ENCODE measurements around the gene CTXN3.
"Not testable (repeated sequence)": the region's sequence is repeated elsewhere in the genome, so short reads cannot be mapped to it uniquely, and the experiment has no call there.

Gene CTXN3

GRCh38 chr5:127650649-127651048 lies 1.8 kb downstream of the CTXN3 start:
- no peak for DNase-seq (ENCODE audit: low spot score)

- no peak for DNase-seq (ENCODE audit: low spot score)
Measured at GRCh38 chr5:127652952-127653611, 4.2 kb downstream of the CTXN3 start.

GRCh38 chr5:127656825-127657224 lies 7.9 kb downstream of the CTXN3 start:
- DNase-seq (ENCODE audit: low spot score), result no peak

- DNase-seq (ENCODE audit: low spot score), result no peak
Measured at GRCh38 chr5:127660047-127660733, 11.3 kb downstream of the CTXN3 start.

GRCh38 chr5:127664093-127664492 lies 15.2 kb downstream of the CTXN3 start:
- no peak for DNase-seq (ENCODE audit: low spot score)

GRCh38 chr5:127665641-127666040 lies 16.8 kb downstream of the CTXN3 start:
- no peak for DNase-seq (ENCODE audit: low spot score)

GRCh38 chr5:127666043-127666716 lies 17.3 kb downstream of the CTXN3 start:
- DNase-seq (ENCODE audit: low spot score), result no peak

- no peak for DNase-seq (ENCODE audit: low spot score)
Measured at GRCh38 chr5:127667926-127668325, 19.0 kb downstream of the CTXN3 start.

- DNase-seq (ENCODE audit: low spot score), result no peak
Measured at GRCh38 chr5:127671218-127671617, 22.3 kb downstream of the CTXN3 start.

GRCh38 chr5:127673117-127673800 lies 24.4 kb downstream of the CTXN3 start:
- no peak for DNase-seq (ENCODE audit: low spot score)

- DNase-seq (ENCODE audit: low spot score), result not testable (repeated sequence)
Measured at GRCh38 chr5:127676951-127677350, 28.1 kb downstream of the CTXN3 start.

GRCh38 chr5:127679691-127680330 lies 30.9 kb downstream of the CTXN3 start:
- DNase-seq (ENCODE audit: low spot score), result not testable (repeated sequence)

GRCh38 chr5:127680595-127680994 lies 31.7 kb downstream of the CTXN3 start:
- DNase-seq (ENCODE audit: low spot score), result no peak

- DNase-seq (ENCODE audit: low spot score), result no peak
Measured at GRCh38 chr5:127683008-127683407, 34.1 kb downstream of the CTXN3 start.

GRCh38 chr5:127684726-127685467 lies 36.0 kb downstream of the CTXN3 start:
- no peak for DNase-seq (ENCODE audit: low spot score)

- DNase-seq (ENCODE audit: low spot score), result no peak
Measured at GRCh38 chr5:127685662-127686061, 36.8 kb downstream of the CTXN3 start.

GRCh38 chr5:127686424-127686823 lies 37.5 kb downstream of the CTXN3 start:
- no peak for DNase-seq (ENCODE audit: low spot score)

- no peak for DNase-seq (ENCODE audit: low spot score)
Measured at GRCh38 chr5:127694518-127695171, 45.8 kb downstream of the CTXN3 start.

GRCh38 chr5:127695346-127695745 lies 46.5 kb downstream of the CTXN3 start:
- no peak for DNase-seq (ENCODE audit: low spot score)

GRCh38 chr5:127696683-127697082 lies 47.8 kb downstream of the CTXN3 start:
- DNase-seq (ENCODE audit: low spot score), result no peak
